ENCODE data around the gene SLC18A3. TPM values are rescaled to one million over a fixed set of nuclear protein-coding genes. Genes with fewer than 3 reads are reported as not detected.
A peak's percentile ranks its signal among the peaks of the same experiment; 100 is the strongest.

The SLC18A3 gene
- total RNA-seq, 5 donors from 2014 or later (not counting 1 experiment from before 2014, with no cell fraction given) = not detected

GRCh38 chr10:49612513-49613164, 2.5 kb downstream of the SLC18A3 start:
- CTCF ChIA-PET = no interaction called here
- no peak overlapping the region for H3K27ac ChIP-seq (ENCODE audit: low read length)
- H3K36me3 ChIP-seq (ENCODE audit: control insufficient read depth in 2 of 2, extremely low read depth in 1 of 2, insufficient read depth in 1 of 2, low read length in 1 of 2) = no peaks in the 10 kb centered on the region
- H3K9me3 ChIP-seq = no peaks in the 10 kb centered on the region
- no peak overlapping the region for H3K4me3 ChIP-seq (ENCODE audit: control insufficient read depth in 1 of 2, extremely low read depth in 1 of 2, low read length in 1 of 2)
- H3K27me3 ChIP-seq (replicated peaks in 1 of 2; ENCODE audit: control insufficient read depth in 2 of 2, extremely low read depth in 1 of 2, insufficient read depth in 2 of 2, low read length in 1 of 2) = peaks cover 8 to 93% of the 10 kb centered on the region in 2 experiments
- ATAC-seq (replicated peaks in 1 of 4) (no peak), DNase-seq (no peak)
- peaks cover 5 to 17% (median 8%) of the 10 kb centered on the region in 3 donors for H3K4me1 Mint-ChIP-seq
- H3K27ac Mint-ChIP-seq = peak overlapping the region in 1 of 2 donors; percentile 5
- H3K9me3 Mint-ChIP-seq = peaks cover 0 to 6% (median 0%) of the 10 kb centered on the region in 3 donors
- POLR2A ChIA-PET = no interaction called here
- H3K27me3 Mint-ChIP-seq = peaks cover 60 to 84% of the 10 kb centered on the region in 2 donors
- 3% methylated on average over 12 of the region's 29 CpGs for WGBS (ENCODE audit: insufficient coverage)
- H3K36me3 Mint-ChIP-seq = no peaks in the 10 kb centered on the region
- H3K4me3 Mint-ChIP-seq = no peak overlapping the region
- peaks cover 0 to 5% of the 10 kb centered on the region in 2 experiments for H3K4me1 ChIP-seq (ENCODE audit: control insufficient read depth in 1 of 2, extremely low read depth in 1 of 2, insufficient read depth in 2 of 2, low read length in 2 of 2)

- 10% methylated on average over 20 of the region's 23 CpGs for WGBS (ENCODE audit: insufficient coverage)
- Mint-ChIP-seq H3K36me3 (no peaks in the 10 kb centered on the region), H3K27me3 (peaks cover 59 to 83% of the 10 kb centered on the region in 2 donors), H3K4me1 (peaks cover 5 to 17% (median 8%) of the 10 kb centered on the region in 3 donors), H3K9me3 (peaks cover 0 to 6% (median 0%) of the 10 kb centered on the region in 3 donors), H3K27ac (peak overlapping the region in 1 of 2 donors; percentile 5), H3K4me3 (peak overlapping the region in 1 of 3 donors; percentile 8)
- DNase-seq (no peak), ATAC-seq (replicated peaks in 1 of 4) (no peak)
- H3K9me3 ChIP-seq = no peaks in the 10 kb centered on the region
- H3K4me3 ChIP-seq (ENCODE audit: control insufficient read depth in 1 of 2, extremely low read depth in 1 of 2, low read length in 1 of 2) = no peak overlapping the region
- H3K36me3 ChIP-seq (ENCODE audit: control insufficient read depth in 2 of 2, extremely low read depth in 1 of 2, insufficient read depth in 1 of 2, low read length in 1 of 2) = no peaks in the 10 kb centered on the region
- H3K27me3 ChIP-seq (replicated peaks in 1 of 2; ENCODE audit: control insufficient read depth in 2 of 2, extremely low read depth in 1 of 2, insufficient read depth in 2 of 2, low read length in 1 of 2) = peaks cover 5 to 87% of the 10 kb centered on the region in 2 experiments
- no peak overlapping the region for H3K27ac ChIP-seq (ENCODE audit: low read length)
- ChIA-PET CTCF (no interaction called here), POLR2A (no interaction called here)
- peaks cover 0 to 5% of the 10 kb centered on the region in 2 experiments for H3K4me1 ChIP-seq (ENCODE audit: control insufficient read depth in 1 of 2, extremely low read depth in 1 of 2, insufficient read depth in 2 of 2, low read length in 2 of 2)
These were observed 3.2 kb downstream of the SLC18A3 start for GRCh38 chr10:49613165-49613881.

GRCh38 chr10:49613882-49614241, 3.8 kb downstream of the SLC18A3 start, which contains the start of gene CHAT:
Gene CHAT (plus strand): TSS chr10:49614037. CDS start chr10:49614190, 153 bp downstream.
- peaks cover 54 to 78% of the 10 kb centered on the region in 2 donors for H3K27me3 Mint-ChIP-seq
- peaks cover 0 to 5% of the 10 kb centered on the region in 2 experiments for H3K4me1 ChIP-seq (ENCODE audit: control insufficient read depth in 1 of 2, extremely low read depth in 1 of 2, insufficient read depth in 2 of 2, low read length in 2 of 2)
- H3K27ac Mint-ChIP-seq = peak within 1 kb of the TSS in 1 of 2 donors; percentile 5
- peak within 1 kb of the TSS in 1 of 3 donors; percentile 8 for H3K4me3 Mint-ChIP-seq
- 6% methylated on average over 8 of the region's 10 CpGs for WGBS (ENCODE audit: insufficient coverage)
- peaks cover 0 to 6% (median 0%) of the 10 kb centered on the region in 3 donors for H3K9me3 Mint-ChIP-seq
- H3K36me3 Mint-ChIP-seq = no peaks in the 10 kb centered on the region
- ChIA-PET CTCF (no interaction called here), POLR2A (no interaction called here)
- peaks cover 5 to 17% (median 8%) of the 10 kb centered on the region in 3 donors for H3K4me1 Mint-ChIP-seq
- H3K27me3 ChIP-seq (replicated peaks in 1 of 2; ENCODE audit: control insufficient read depth in 2 of 2, extremely low read depth in 1 of 2, insufficient read depth in 2 of 2, low read length in 1 of 2) = peaks cover 3 to 82% of the 10 kb centered on the region in 2 experiments
- H3K9me3 ChIP-seq = no peaks in the 10 kb centered on the region
- H3K27ac ChIP-seq (ENCODE audit: low read length) = no peak within 1 kb of the TSS
- no peak within 1 kb of the TSS for H3K4me3 ChIP-seq (ENCODE audit: control insufficient read depth in 1 of 2, extremely low read depth in 1 of 2, low read length in 1 of 2)
- DNase-seq = peak in 1 of 35 experiments; percentile 10
- ATAC-seq (replicated peaks in 1 of 4) = no peak
- H3K36me3 ChIP-seq (ENCODE audit: control insufficient read depth in 2 of 2, extremely low read depth in 1 of 2, insufficient read depth in 1 of 2, low read length in 1 of 2) = no peaks in the 10 kb centered on the region

- DNase-seq = peak in 1 of 35 experiments; percentile 12
- H3K4me1 ChIP-seq (ENCODE audit: control insufficient read depth in 1 of 2, extremely low read depth in 1 of 2, insufficient read depth in 2 of 2, low read length in 2 of 2) = peaks cover 0 to 5% of the 10 kb centered on the region in 2 experiments
- ATAC-seq (replicated peaks in 1 of 4) = no peak
- no peaks in the 10 kb centered on the region for H3K36me3 ChIP-seq (ENCODE audit: control insufficient read depth in 2 of 2, extremely low read depth in 1 of 2, insufficient read depth in 1 of 2, low read length in 1 of 2)
- POLR2A ChIA-PET = no interaction called here
- peaks cover 5 to 17% (median 8%) of the 10 kb centered on the region in 3 donors for H3K4me1 Mint-ChIP-seq
- H3K27me3 Mint-ChIP-seq = peaks cover 57 to 78% of the 10 kb centered on the region in 2 donors
- H3K27ac ChIP-seq (ENCODE audit: low read length) = no peak overlapping the region
- H3K27me3 ChIP-seq (replicated peaks in 1 of 2; ENCODE audit: control insufficient read depth in 2 of 2, extremely low read depth in 1 of 2, insufficient read depth in 2 of 2, low read length in 1 of 2) = peaks cover 3 to 80% of the 10 kb centered on the region in 2 experiments
- no peaks in the 10 kb centered on the region for H3K9me3 ChIP-seq
- H3K36me3 Mint-ChIP-seq = no peaks in the 10 kb centered on the region
- CTCF ChIA-PET = no interaction called here
- 6% methylated on average over 24 of the region's 49 CpGs for WGBS (ENCODE audit: insufficient coverage)
- H3K27ac Mint-ChIP-seq = no peak overlapping the region
- H3K4me3 ChIP-seq (ENCODE audit: control insufficient read depth in 1 of 2, extremely low read depth in 1 of 2, low read length in 1 of 2) = no peak overlapping the region
- H3K4me3 Mint-ChIP-seq = no peak overlapping the region
- peaks cover 0 to 6% (median 0%) of the 10 kb centered on the region in 3 donors for H3K9me3 Mint-ChIP-seq
These were observed 4.4 kb downstream of the SLC18A3 start for GRCh38 chr10:49614242-49615198.

- Histone ChIP-seq H3K36me3 (ENCODE audit: control insufficient read depth in 2 of 2, extremely low read depth in 1 of 2, insufficient read depth in 1 of 2, low read length in 1 of 2) (no peaks in the 10 kb centered on the region), H3K9me3 (no peaks in the 10 kb centered on the region), H3K4me3 (ENCODE audit: control insufficient read depth in 1 of 2, extremely low read depth in 1 of 2, low read length in 1 of 2) (no peak overlapping the region), H3K27me3 (replicated peaks in 1 of 2; ENCODE audit: control insufficient read depth in 2 of 2, extremely low read depth in 1 of 2, insufficient read depth in 2 of 2, low read length in 1 of 2) (peaks cover 3 to 82% of the 10 kb centered on the region in 2 experiments), H3K27ac (ENCODE audit: low read length) (no peak overlapping the region), H3K4me1 (ENCODE audit: control insufficient read depth in 1 of 2, extremely low read depth in 1 of 2, insufficient read depth in 2 of 2, low read length in 2 of 2) (peaks cover 0 to 5% of the 10 kb centered on the region in 2 experiments)
- ATAC-seq (replicated peaks in 1 of 4) (no peak), DNase-seq (no peak)
- Mint-ChIP-seq H3K4me1 (peaks cover 5 to 17% (median 8%) of the 10 kb centered on the region in 3 donors), H3K27me3 (peaks cover 64 to 79% of the 10 kb centered on the region in 2 donors), H3K36me3 (no peaks in the 10 kb centered on the region), H3K4me3 (no peak overlapping the region), H3K9me3 (peaks cover 0 to 6% (median 0%) of the 10 kb centered on the region in 3 donors), H3K27ac (no peak overlapping the region)
- CTCF ChIA-PET = no interaction called here
- POLR2A ChIA-PET = no interaction called here
- WGBS (ENCODE audit: insufficient coverage) = 47% methylated on average over 5 of the region's 5 CpGs
These were observed 5.1 kb downstream of the SLC18A3 start for GRCh38 chr10:49615213-49615612.

- H3K27me3 ChIP-seq (replicated peaks in 1 of 2; ENCODE audit: control insufficient read depth in 2 of 2, extremely low read depth in 1 of 2, insufficient read depth in 2 of 2, low read length in 1 of 2) = peaks cover 3 to 83% of the 10 kb centered on the region in 2 experiments
- peaks cover 64 to 81% of the 10 kb centered on the region in 2 donors for H3K27me3 Mint-ChIP-seq
- no peaks in the 10 kb centered on the region for H3K36me3 Mint-ChIP-seq
- H3K27ac ChIP-seq (ENCODE audit: low read length) = no peak overlapping the region
- DNase-seq = no peak
- ChIA-PET CTCF (no interaction called here), POLR2A (no interaction called here)
- peaks cover 5 to 17% (median 8%) of the 10 kb centered on the region in 3 donors for H3K4me1 Mint-ChIP-seq
- H3K4me3 Mint-ChIP-seq = no peak overlapping the region
- H3K4me1 ChIP-seq (ENCODE audit: control insufficient read depth in 1 of 2, extremely low read depth in 1 of 2, insufficient read depth in 2 of 2, low read length in 2 of 2) = peaks cover 0 to 5% of the 10 kb centered on the region in 2 experiments
- H3K36me3 ChIP-seq (ENCODE audit: control insufficient read depth in 2 of 2, extremely low read depth in 1 of 2, insufficient read depth in 1 of 2, low read length in 1 of 2) = no peaks in the 10 kb centered on the region
- no peak overlapping the region for H3K27ac Mint-ChIP-seq
- 29% methylated on average over 2 of the region's 5 CpGs for WGBS (ENCODE audit: insufficient coverage)
- H3K9me3 ChIP-seq = no peaks in the 10 kb centered on the region
- no peak for ATAC-seq (replicated peaks in 1 of 4)
- peaks cover 0 to 6% (median 0%) of the 10 kb centered on the region in 3 donors for H3K9me3 Mint-ChIP-seq
- H3K4me3 ChIP-seq (ENCODE audit: control insufficient read depth in 1 of 2, extremely low read depth in 1 of 2, low read length in 1 of 2) = no peak overlapping the region
These were observed 5.6 kb downstream of the SLC18A3 start for GRCh38 chr10:49615721-49616120.
